ENCODE results near the gene AASDHPPT.

- TF ChIP-seq CTCF (IDR thresholded peaks at IDR 0.05) (no peak), POLR2A (IDR thresholded peaks at IDR 0.05) (no peak)
Measured at GRCh38 chr11:106101819-106102218, 24.4 kb downstream of the AASDHPPT start.

All from adrenal gland (tissue), 5 donors.